HAP-1 (cell line): ENCODE results near the gene DDX18.
"Not testable (repeated sequence)": the region's sequence is repeated elsewhere in the genome, so short reads cannot be mapped to it uniquely, and the experiment has no call there.

Experiments used
- DNase-seq, 2 experiments: peaks; one replicate each; pipeline ENCODE4 v3.0.0-alpha.2; 2016 to 2020; ENCODE audit warnings: low spot score in 2 of 2
- H3K27me3 ChIP-seq: fragments of 250-450 bp; sonication (Bioruptor Pico); 2 replicates; pipeline ENCODE4 v1.5.1; 2020; ENCODE audit warnings: low read depth, mild to moderate bottlenecking, moderate library complexity
- H3K36me3 ChIP-seq: fragments of 250-450 bp; sonication (Bioruptor Pico); replicated peaks from 2 replicates; pipeline ENCODE4 v1.5.1; 2020; ENCODE audit warnings: mild to moderate bottlenecking
- H3K4me1 ChIP-seq: fragments of 250-450 bp; sonication (Bioruptor Pico); 2 replicates; pipeline ENCODE4 v1.5.1; 2020; ENCODE audit warnings: mild to moderate bottlenecking
- H3K4me3 ChIP-seq: fragments of 250-450 bp; sonication (Bioruptor Pico); 2 replicates; pipeline ENCODE4 v1.5.1; 2020; ENCODE audit warnings: mild to moderate bottlenecking, moderate library complexity
- H3K9me3 ChIP-seq: fragments of 250-450 bp; sonication (Bioruptor Pico); 2 replicates; pipeline ENCODE4 v1.5.1; 2020; ENCODE audit warnings: mild to moderate bottlenecking, moderate library complexity
- in situ Hi-C: fragments of 300-500 bp; cut with MboI; formaldehyde crosslinking; loops from 3 replicates; pipeline ENCODE4 v1.14.3; 2020; ENCODE audit warnings: low sequenced_read_pairs, inconsistent platforms, mixed read lengths

The DDX18 gene

DNA sequence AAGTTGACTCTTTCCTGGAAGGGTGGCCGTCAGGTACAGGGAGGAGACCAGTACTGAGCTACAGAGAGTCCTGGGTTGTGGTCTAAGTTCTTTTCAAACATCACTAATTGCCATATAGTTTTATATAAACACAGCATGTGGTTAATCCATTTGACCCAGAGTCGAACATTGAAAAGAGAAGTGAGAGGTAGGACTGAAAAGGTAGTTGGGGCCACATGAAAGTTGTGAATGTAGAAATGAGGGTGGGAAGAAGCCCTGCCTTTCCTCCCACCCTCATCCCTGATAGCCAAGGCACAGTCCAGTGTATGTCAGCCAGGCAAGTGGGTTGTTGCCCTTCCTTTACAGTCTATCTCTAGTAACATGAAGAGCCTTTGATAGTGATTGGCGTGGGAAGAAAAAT is 4.4 kb downstream of the DDX18 start:
- Histone ChIP-seq H3K9me3 (no peaks in the 10 kb centered on the region), H3K36me3 (peaks cover 79% of the 10 kb centered on the region), H3K27me3 (no peaks in the 10 kb centered on the region), H3K4me1 (peaks cover 11% of the 10 kb centered on the region), H3K4me3 (no peak overlapping the region)
- in situ Hi-C loops: no loop called here
- no peak for DNase-seq

DNA sequence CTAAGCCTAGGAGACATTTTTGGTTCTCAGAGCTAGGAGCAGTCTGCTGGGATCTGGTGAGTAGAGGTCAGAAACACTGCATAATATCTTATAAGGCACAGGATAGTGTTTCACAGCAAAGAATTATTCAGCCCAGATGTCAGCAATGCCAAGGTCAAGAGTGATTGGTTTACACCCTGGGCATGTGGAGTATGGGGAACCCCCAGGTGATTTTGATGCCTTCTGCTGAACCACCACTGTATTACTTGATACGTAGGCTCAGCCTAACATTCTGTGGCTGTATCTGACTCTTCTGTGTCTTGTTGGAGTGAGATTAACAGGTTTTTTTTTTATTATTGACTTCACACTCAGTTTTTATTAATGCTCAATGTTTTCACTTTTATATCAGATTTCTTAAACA is 6.0 kb downstream of the DDX18 start:
- no peak for DNase-seq
- Histone ChIP-seq H3K9me3 (no peaks in the 10 kb centered on the region), H3K27me3 (no peaks in the 10 kb centered on the region), H3K36me3 (peaks cover 90% of the 10 kb centered on the region), H3K4me3 (no peak overlapping the region), H3K4me1 (peaks cover 11% of the 10 kb centered on the region)
- in situ Hi-C loops: no loop called here

DNA sequence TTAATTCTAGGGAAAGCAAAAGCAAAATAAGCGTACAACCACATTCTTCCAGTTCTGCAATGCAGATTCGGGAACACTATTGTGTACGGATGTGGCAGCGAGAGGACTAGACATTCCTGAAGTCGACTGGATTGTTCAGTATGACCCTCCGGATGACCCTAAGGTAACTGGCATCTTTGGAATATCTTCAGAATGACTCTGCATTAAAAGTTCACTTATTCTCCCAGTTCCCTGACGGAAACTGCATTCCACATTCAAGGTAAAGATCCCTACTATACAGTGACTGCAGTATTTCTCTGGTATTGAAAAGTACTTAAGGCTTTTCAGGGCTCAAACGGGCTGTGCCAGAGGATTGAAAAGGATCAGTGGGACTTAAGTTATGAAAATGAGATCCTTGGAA is 10.9 kb downstream of the DDX18 start:
- no peaks in the 10 kb centered on the region for H3K9me3 ChIP-seq
- H3K36me3 ChIP-seq: peaks cover 90% of the 10 kb centered on the region
- no peak for DNase-seq
- H3K4me3 ChIP-seq: no peak overlapping the region
- in situ Hi-C loops: no loop called here
- H3K27me3 ChIP-seq: no peaks in the 10 kb centered on the region
- no peaks in the 10 kb centered on the region for H3K4me1 ChIP-seq

DNA sequence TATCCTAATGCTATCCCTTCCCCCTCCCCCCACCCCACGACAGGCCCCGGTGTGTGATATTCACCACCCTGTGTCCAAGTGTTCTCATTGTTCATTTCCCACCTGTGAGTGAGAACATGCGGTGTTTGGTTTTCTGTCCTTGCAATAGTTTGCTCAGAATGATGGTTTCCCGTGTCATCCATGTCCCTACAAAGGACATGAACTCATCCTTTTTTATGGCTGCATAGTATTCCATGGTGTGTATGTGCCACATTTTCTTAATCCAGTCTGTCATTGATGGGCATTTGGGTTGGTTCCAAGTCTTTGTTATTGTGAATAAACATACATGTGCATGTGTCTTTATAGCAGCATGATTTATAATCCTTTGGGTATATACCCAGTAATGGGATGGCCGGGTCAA is 13.0 kb downstream of the DDX18 start:
- in situ Hi-C loops, H3K4me3 ChIP-seq, H3K27me3 ChIP-seq, DNase-seq, H3K4me1 ChIP-seq, H3K9me3 ChIP-seq: not testable (repeated sequence)
- peaks cover 83% of the 10 kb centered on the region for H3K36me3 ChIP-seq

DNA sequence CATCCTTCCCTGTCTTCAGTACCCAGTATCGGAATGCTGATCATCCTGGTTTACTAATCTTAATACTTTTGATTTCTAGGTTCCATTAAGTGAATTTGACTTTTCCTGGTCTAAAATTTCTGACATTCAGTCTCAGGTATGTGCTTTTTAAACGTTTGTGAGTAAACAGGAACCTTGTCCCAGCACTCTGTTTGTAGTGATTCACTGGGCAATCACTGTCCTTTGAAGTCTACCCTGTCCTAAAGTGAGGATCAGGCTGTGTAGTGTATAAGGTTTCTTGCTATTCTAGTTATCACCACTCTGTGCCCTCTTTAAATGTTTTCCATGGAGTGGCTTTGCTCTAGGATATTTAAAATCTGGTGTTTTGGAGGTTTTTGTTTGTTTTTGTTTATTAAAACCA is 14.4 kb downstream of the DDX18 start:
- in situ Hi-C loops: no loop called here
- H3K27me3 ChIP-seq: no peaks in the 10 kb centered on the region

DNA sequence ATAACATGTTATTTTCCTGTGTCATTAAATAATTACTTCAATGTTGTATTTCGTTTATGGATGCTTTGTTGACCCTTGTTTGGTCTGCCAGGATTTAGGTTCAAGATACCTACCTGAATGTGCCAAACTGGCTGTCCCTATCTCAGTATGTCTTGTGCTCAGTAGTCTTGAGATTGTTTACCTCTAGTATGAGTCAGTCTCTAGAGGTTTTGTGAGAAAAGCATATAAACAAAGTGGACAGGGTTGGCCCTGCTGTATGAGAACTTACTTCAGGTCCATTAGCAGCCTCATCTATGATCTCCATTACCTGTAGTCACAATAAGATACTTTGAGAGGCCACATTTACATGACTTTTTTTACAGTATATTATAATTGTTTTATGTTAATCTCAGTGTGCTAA is 17.8 kb downstream of the DDX18 start:
- no peak for DNase-seq
- in situ Hi-C loops: loop anchor here (10.0 kb wide), 1 partner anchor 172 kb away; no protein-coding TSS in a partner anchor
- Histone ChIP-seq H3K36me3 (peaks cover 46% of the 10 kb centered on the region), H3K9me3 (no peaks in the 10 kb centered on the region), H3K4me1 (0 out of 2 replicates have a peak, but pooled peaks cover 2% of the 10 kb centered on the region), H3K4me3 (no peak overlapping the region), H3K27me3 (no peaks in the 10 kb centered on the region)

More for the DNA sequence above, 14.4 kb downstream of the DDX18 start:
- Histone ChIP-seq H3K4me3 (no peak overlapping the region), H3K9me3 (no peaks in the 10 kb centered on the region), H3K4me1 (no peaks in the 10 kb centered on the region), H3K36me3 (peaks cover 75% of the 10 kb centered on the region)
- DNase-seq: no peak

DNA sequence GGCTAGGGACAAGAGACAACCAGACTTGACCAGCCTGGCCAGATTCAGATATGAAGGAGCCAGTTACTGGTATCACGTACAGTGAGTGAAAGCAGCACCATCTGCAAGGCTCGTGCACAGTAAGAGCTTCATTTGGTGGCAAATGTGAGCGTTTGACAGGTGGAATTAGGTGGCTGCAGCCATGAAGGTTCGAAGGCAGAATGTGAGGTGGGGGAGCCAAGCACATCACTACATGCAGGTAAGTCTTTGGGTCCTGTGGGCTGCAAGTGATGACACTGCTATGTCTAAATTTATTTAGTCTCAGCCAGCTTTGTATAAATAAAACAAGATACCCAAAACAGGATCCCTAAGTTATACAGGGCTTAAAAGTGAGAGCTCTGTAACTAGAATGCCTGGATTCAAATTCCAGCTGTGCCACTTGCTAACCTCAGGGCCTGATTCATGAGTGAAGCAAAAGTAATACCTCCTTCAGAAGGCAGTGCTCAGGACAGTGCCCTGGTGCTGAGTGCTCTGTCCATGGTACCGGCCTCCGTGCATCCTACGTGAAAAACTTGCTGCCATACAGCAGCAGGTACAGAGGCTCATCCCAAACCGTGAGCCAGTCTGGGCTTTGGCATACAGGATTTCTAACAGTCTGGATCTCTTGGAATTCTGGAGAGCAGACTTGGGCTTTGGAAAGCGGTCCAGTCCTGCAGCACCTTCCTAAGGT is 18.6 kb downstream of the DDX18 start:
- Histone ChIP-seq H3K4me3 (no peak overlapping the region), H3K36me3 (peaks cover 41% of the 10 kb centered on the region), H3K9me3 (no peaks in the 10 kb centered on the region), H3K27me3 (no peaks in the 10 kb centered on the region), H3K4me1 (0 out of 2 replicates have a peak, but pooled peaks cover 3% of the 10 kb centered on the region)
- in situ Hi-C loops: loop anchor here (10.0 kb wide), 1 partner anchor 172 kb away; no protein-coding TSS in a partner anchor
- peak in 1 of 2 experiments; percentile 28 for DNase-seq

DNA sequence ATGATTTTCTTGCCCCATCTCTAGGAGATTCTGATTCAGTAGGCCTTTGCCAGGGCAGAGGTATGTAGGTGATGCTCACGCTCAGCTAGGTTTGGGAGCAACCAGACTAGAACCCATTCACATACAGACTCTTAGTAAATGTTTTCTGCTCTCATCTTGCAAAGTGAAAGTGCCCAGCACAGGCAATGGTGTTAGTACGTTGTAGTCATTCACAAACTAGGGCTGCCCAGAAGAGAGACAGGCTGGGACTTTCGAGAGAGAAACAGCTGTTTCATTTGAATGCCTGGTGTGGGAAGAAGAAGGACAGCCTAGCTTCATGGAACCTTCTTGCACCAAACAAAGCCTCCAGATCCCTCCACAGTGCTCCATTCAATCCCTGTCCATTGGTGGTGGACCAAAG is 19.4 kb downstream of the DDX18 start:
- in situ Hi-C loops: loop anchor here (10.0 kb wide), 1 partner anchor 171 kb away; no protein-coding TSS in a partner anchor
- no peaks in the 10 kb centered on the region for H3K27me3 ChIP-seq
- H3K36me3 ChIP-seq: peaks cover 32% of the 10 kb centered on the region
- 0 out of 2 replicates have a peak, but pooled peaks cover 3% of the 10 kb centered on the region for H3K4me1 ChIP-seq
- H3K4me3 ChIP-seq: no peak overlapping the region
- DNase-seq: peak in 1 of 2 experiments; percentile 39
- H3K9me3 ChIP-seq: no peaks in the 10 kb centered on the region

DNA sequence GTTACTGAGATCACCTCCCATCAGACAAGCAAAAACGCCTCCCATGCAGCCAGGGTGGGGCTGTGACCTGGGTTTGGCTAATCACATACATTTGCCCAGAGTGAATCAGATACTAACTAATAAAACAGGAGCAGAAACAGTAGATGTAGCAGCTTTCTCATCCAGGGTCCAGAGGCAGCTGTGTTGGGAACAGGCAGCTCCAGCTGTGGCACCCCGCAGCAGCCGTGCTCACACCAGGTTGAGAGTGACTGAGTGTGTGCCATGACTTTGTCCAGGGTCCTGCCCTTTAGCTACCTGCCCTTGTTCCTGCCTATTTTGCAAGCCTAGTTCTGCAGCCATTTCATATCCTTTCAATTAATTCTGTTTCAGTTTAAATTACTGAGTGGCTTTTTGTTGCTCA is 20.5 kb downstream of the DDX18 start:
- in situ Hi-C loops: loop anchor here (10.0 kb wide), 1 partner anchor 170 kb away; no protein-coding TSS in a partner anchor
- Histone ChIP-seq H3K36me3 (peaks cover 22% of the 10 kb centered on the region), H3K4me3 (no peak overlapping the region), H3K9me3 (no peaks in the 10 kb centered on the region), H3K4me1 (0 out of 2 replicates have a peak, but pooled peaks cover 3% of the 10 kb centered on the region), H3K27me3 (no peaks in the 10 kb centered on the region)
- DNase-seq: no peak

DNA sequence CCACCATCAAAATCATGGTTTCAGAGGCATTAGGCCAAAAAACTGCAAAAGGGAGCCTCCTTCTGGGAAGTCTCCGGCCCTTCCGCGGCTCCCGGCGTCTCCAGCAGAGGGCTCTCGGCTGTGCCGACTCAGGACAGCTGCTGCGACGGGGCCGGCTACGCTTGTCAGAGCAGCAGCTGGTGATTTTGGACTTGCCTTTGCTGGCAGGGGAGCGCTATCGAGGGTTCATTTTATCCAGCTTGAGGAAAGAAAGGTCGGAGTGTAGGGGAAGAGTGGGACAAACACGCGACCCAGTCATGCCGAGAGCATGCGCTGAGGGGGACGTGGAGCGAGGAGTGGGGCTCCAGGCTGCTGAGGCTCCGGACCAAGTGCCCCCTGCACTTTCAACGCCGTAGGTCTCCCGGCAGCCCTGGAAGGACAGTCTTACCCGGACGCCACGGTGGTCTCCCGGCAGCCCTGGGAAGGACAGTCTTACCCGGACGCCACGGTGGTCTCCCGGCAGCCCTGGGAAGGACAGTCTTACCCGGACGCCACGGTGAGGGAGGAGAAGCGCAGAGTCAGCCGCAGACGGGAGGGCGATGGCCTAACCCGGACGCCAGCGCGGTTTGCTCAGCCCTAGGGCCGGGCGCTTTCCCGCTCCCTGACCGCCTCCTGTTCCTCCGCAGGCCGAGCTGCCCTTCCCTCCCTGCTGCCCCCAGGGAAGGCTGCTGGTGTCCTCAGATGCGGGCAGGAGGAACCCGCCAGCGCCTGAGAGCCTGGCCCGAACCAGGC is 21.7 kb downstream of the DDX18 start:
- peak; percentile 34 to 74 for DNase-seq
- Histone ChIP-seq H3K9me3 (no peaks in the 10 kb centered on the region), H3K27me3 (no peaks in the 10 kb centered on the region), H3K36me3 (peaks cover 11% of the 10 kb centered on the region), H3K4me3 (no peak overlapping the region), H3K4me1 (0 out of 2 replicates have a peak, but pooled peaks cover 3% of the 10 kb centered on the region)
- in situ Hi-C loops: loop anchor here (10.0 kb wide), 1 partner anchor 169 kb away; no protein-coding TSS in a partner anchor

DNA sequence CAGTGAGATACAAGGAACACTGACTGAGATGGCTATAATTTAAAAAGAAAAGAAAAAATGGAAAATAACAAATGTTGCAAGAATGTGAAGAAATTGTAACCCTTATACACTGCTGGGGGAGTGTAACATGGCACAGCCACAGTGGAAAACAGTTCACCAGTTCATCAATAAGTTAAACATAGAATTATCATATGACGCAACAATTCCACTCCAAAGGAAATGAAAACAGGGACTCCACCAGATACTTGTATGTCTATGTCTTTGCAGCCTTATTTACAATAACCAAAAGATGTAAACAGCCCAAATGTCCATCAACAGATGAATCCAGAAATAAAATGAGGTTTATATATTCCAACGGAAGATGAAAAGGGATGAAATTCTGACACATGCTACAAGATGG is 30.8 kb downstream of the DDX18 start:
- in situ Hi-C loops: no loop called here
- Histone ChIP-seq H3K4me1 (no peaks in the 10 kb centered on the region), H3K9me3 (no peaks in the 10 kb centered on the region), H3K27me3 (no peaks in the 10 kb centered on the region; the same call in 1 of the 2 replicates), H3K4me3 (no peak overlapping the region), H3K36me3 (no peaks in the 10 kb centered on the region)
- DNase-seq: no peak

DNA sequence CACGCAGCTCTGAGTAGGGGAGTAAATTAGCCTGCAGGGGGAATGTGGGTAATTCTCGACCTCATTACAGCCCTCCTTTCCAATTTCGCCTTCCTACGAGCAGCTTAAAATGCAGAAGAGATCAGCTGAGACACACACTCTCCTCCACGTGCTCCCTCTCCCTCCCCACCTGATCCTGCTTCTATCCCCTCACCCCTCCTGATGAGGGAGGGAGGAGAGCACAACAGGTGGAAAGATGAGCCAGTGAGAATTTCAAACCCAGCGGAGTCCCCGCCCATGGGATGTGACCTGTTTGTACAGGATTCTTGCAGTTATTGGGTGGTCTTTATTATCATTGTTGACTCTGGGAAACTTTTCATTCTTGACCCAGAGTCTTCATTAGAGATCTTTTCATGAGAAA is 35.5 kb downstream of the DDX18 start:
- Histone ChIP-seq H3K9me3 (no peaks in the 10 kb centered on the region), H3K36me3 (no peaks in the 10 kb centered on the region), H3K4me3 (no peak overlapping the region), H3K27me3 (no peaks in the 10 kb centered on the region; the same call in 1 of the 2 replicates), H3K4me1 (no peaks in the 10 kb centered on the region)
- DNase-seq: no peak
- in situ Hi-C loops: no loop called here

DNA sequence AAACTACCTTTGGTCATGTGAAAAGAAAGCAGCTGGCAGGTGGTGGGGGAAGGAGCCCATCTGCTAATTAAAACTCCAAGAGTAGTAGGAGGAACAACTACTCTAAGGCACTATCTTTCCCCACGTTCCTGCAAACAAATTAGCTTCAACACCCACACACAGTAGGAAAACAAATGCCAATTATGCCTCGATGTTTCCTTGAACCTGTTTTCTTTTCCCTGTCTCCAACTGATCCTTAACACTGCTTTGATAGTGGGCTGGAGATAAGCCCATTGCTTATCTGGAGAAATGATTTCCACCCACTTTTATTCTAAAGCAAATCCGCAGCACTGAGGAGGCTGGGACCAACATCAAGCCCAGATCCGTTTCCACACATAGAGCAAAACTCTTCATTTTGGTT is 36.0 kb downstream of the DDX18 start:
- in situ Hi-C loops: no loop called here
- Histone ChIP-seq H3K4me1 (no peaks in the 10 kb centered on the region), H3K27me3 (no peaks in the 10 kb centered on the region; the same call in 1 of the 2 replicates), H3K9me3 (no peaks in the 10 kb centered on the region), H3K36me3 (no peaks in the 10 kb centered on the region), H3K4me3 (no peak overlapping the region)
- no peak for DNase-seq

DNA sequence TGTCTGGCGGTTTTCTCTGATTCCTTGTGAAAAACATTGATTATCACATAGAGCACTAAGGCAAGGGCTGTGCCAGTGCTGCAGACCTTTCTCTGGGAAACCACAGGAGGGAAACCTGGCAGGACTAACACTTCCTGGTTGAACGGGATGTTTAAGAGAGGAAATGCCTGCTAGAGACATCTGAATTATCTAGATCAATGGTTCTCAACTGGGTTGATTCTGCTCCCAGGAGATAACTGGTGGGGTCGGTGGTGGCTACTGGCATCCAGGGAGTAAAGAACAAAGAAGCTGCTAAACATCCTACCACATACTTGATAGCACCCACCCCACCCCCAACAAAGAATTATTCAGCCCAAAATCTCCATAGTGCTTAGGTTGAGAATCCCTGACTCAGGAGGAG is 37.5 kb downstream of the DDX18 start:
- H3K36me3 ChIP-seq: no peaks in the 10 kb centered on the region
- H3K9me3 ChIP-seq: no peaks in the 10 kb centered on the region
- in situ Hi-C loops: no loop called here
- H3K4me1 ChIP-seq: no peaks in the 10 kb centered on the region
- H3K27me3 ChIP-seq: no peaks in the 10 kb centered on the region; the same call in 1 of the 2 replicates
- DNase-seq: no peak
- H3K4me3 ChIP-seq: no peak overlapping the region
